Measurements from ENCODE around the gene DLGAP4.

DLGAP4 gene

GRCh38 chr20:36270744-36271638 is 35.1 kb upstream of the DLGAP4 start:
- H3K36me3 ChIP-seq (ENCODE audit: insufficient read depth, low read length): no peaks in the 10 kb centered on the region
- H2AFZ ChIP-seq (ENCODE audit: low read depth, low read length): no peak overlapping the region
- H3K4me3 ChIP-seq (ENCODE audit: low read length): no peak overlapping the region
- H3K9me3 ChIP-seq (ENCODE audit: low read length): no peaks in the 10 kb centered on the region
- H3K4me1 ChIP-seq (ENCODE audit: insufficient read depth, low read length): peaks cover 20% of the 10 kb centered on the region
- no peaks in the 10 kb centered on the region for H3K27me3 ChIP-seq (ENCODE audit: insufficient read depth, low read length)

GRCh38 chr20:36271639-36272546 is 34.2 kb upstream of the DLGAP4 start:
- Histone ChIP-seq H3K4me3 (ENCODE audit: low read length) (no peak overlapping the region), H3K27me3 (ENCODE audit: insufficient read depth, low read length) (no peaks in the 10 kb centered on the region), H3K9me3 (ENCODE audit: low read length) (no peaks in the 10 kb centered on the region), H2AFZ (ENCODE audit: low read depth, low read length) (no peak overlapping the region), H3K4me1 (ENCODE audit: insufficient read depth, low read length) (peaks cover 20% of the 10 kb centered on the region), H3K36me3 (ENCODE audit: insufficient read depth, low read length) (no peaks in the 10 kb centered on the region)

- H3K4me1 ChIP-seq (ENCODE audit: insufficient read depth, low read length): peaks cover 20% of the 10 kb centered on the region
- no peak overlapping the region for H2AFZ ChIP-seq (ENCODE audit: low read depth, low read length)
- H3K27me3 ChIP-seq (ENCODE audit: insufficient read depth, low read length): no peaks in the 10 kb centered on the region
- H3K36me3 ChIP-seq (ENCODE audit: insufficient read depth, low read length): no peaks in the 10 kb centered on the region
- no peaks in the 10 kb centered on the region for H3K9me3 ChIP-seq (ENCODE audit: low read length)
- H3K4me3 ChIP-seq (ENCODE audit: low read length): no peak overlapping the region
These were observed 33.5 kb upstream of the DLGAP4 start for GRCh38 chr20:36272547-36273220.

GRCh38 chr20:36273414-36274180 is 32.5 kb upstream of the DLGAP4 start:
- peaks cover 2% of the 10 kb centered on the region for H3K27me3 ChIP-seq (ENCODE audit: insufficient read depth, low read length)
- H3K4me3 ChIP-seq (ENCODE audit: low read length): peak overlapping the region; percentile 15
- H3K4me1 ChIP-seq (ENCODE audit: insufficient read depth, low read length): peaks cover 18% of the 10 kb centered on the region
- peak overlapping the region; percentile 58 for H2AFZ ChIP-seq (ENCODE audit: low read depth, low read length)
- no peaks in the 10 kb centered on the region for H3K9me3 ChIP-seq (ENCODE audit: low read length)
- H3K36me3 ChIP-seq (ENCODE audit: insufficient read depth, low read length): no peaks in the 10 kb centered on the region

GRCh38 chr20:36274181-36274841 is 31.8 kb upstream of the DLGAP4 start:
- no peaks in the 10 kb centered on the region for H3K36me3 ChIP-seq (ENCODE audit: insufficient read depth, low read length)
- H3K4me1 ChIP-seq (ENCODE audit: insufficient read depth, low read length): peaks cover 14% of the 10 kb centered on the region
- peaks cover 2% of the 10 kb centered on the region for H3K27me3 ChIP-seq (ENCODE audit: insufficient read depth, low read length)
- peak overlapping the region; percentile 58 for H2AFZ ChIP-seq (ENCODE audit: low read depth, low read length)
- no peaks in the 10 kb centered on the region for H3K9me3 ChIP-seq (ENCODE audit: low read length)
- H3K4me3 ChIP-seq (ENCODE audit: low read length): peak overlapping the region; percentile 15

GRCh38 chr20:36275011-36275410 is 31.1 kb upstream of the DLGAP4 start:
- Histone ChIP-seq H3K9me3 (ENCODE audit: low read length) (no peaks in the 10 kb centered on the region), H3K4me1 (ENCODE audit: insufficient read depth, low read length) (peaks cover 14% of the 10 kb centered on the region), H3K36me3 (ENCODE audit: insufficient read depth, low read length) (no peaks in the 10 kb centered on the region), H3K4me3 (ENCODE audit: low read length) (no peak overlapping the region), H2AFZ (ENCODE audit: low read depth, low read length) (no peak overlapping the region), H3K27me3 (ENCODE audit: insufficient read depth, low read length) (peaks cover 2% of the 10 kb centered on the region)

GRCh38 chr20:36275441-36276189 is 30.5 kb upstream of the DLGAP4 start:
- no peak overlapping the region for H2AFZ ChIP-seq (ENCODE audit: low read depth, low read length)
- H3K4me3 ChIP-seq (ENCODE audit: low read length): no peak overlapping the region
- peaks cover 14% of the 10 kb centered on the region for H3K4me1 ChIP-seq (ENCODE audit: insufficient read depth, low read length)
- H3K36me3 ChIP-seq (ENCODE audit: insufficient read depth, low read length): no peaks in the 10 kb centered on the region
- no peaks in the 10 kb centered on the region for H3K9me3 ChIP-seq (ENCODE audit: low read length)
- peaks cover 2% of the 10 kb centered on the region for H3K27me3 ChIP-seq (ENCODE audit: insufficient read depth, low read length)

- Histone ChIP-seq H2AFZ (ENCODE audit: low read depth, low read length) (no peak overlapping the region), H3K27me3 (ENCODE audit: insufficient read depth, low read length) (peaks cover 2% of the 10 kb centered on the region), H3K4me3 (ENCODE audit: low read length) (no peak overlapping the region), H3K9me3 (ENCODE audit: low read length) (no peaks in the 10 kb centered on the region), H3K36me3 (ENCODE audit: insufficient read depth, low read length) (no peaks in the 10 kb centered on the region), H3K4me1 (ENCODE audit: insufficient read depth, low read length) (peaks cover 14% of the 10 kb centered on the region)
These were observed 28.6 kb upstream of the DLGAP4 start for GRCh38 chr20:36277546-36277945.

GRCh38 chr20:36279362-36279761 is 26.8 kb upstream of the DLGAP4 start:
- Histone ChIP-seq H3K4me1 (ENCODE audit: insufficient read depth, low read length) (peaks cover 7% of the 10 kb centered on the region), H3K27me3 (ENCODE audit: insufficient read depth, low read length) (peaks cover 2% of the 10 kb centered on the region), H3K4me3 (ENCODE audit: low read length) (no peak overlapping the region), H3K36me3 (ENCODE audit: insufficient read depth, low read length) (no peaks in the 10 kb centered on the region), H2AFZ (ENCODE audit: low read depth, low read length) (no peak overlapping the region), H3K9me3 (ENCODE audit: low read length) (no peaks in the 10 kb centered on the region)

- Histone ChIP-seq H3K36me3 (ENCODE audit: insufficient read depth, low read length) (no peaks in the 10 kb centered on the region), H3K4me3 (ENCODE audit: low read length) (no peak overlapping the region), H3K4me1 (ENCODE audit: insufficient read depth, low read length) (peaks cover 3% of the 10 kb centered on the region), H3K9me3 (ENCODE audit: low read length) (no peaks in the 10 kb centered on the region), H2AFZ (ENCODE audit: low read depth, low read length) (no peak overlapping the region), H3K27me3 (ENCODE audit: insufficient read depth, low read length) (peaks cover 2% of the 10 kb centered on the region)
These were observed 26.4 kb upstream of the DLGAP4 start for GRCh38 chr20:36279776-36280175.

- no peaks in the 10 kb centered on the region for H3K36me3 ChIP-seq (ENCODE audit: insufficient read depth, low read length)
- H3K9me3 ChIP-seq (ENCODE audit: low read length): no peaks in the 10 kb centered on the region
- no peak overlapping the region for H2AFZ ChIP-seq (ENCODE audit: low read depth, low read length)
- H3K4me1 ChIP-seq (ENCODE audit: insufficient read depth, low read length): no peaks in the 10 kb centered on the region
- no peak overlapping the region for H3K4me3 ChIP-seq (ENCODE audit: low read length)
- H3K27me3 ChIP-seq (ENCODE audit: insufficient read depth, low read length): peaks cover 2% of the 10 kb centered on the region
These were observed 24.3 kb upstream of the DLGAP4 start for GRCh38 chr20:36281785-36282380.
